HepG2 (cell line): Measurements from ENCODE around the gene ANKUB1. TPM values are rescaled to one million over a fixed set of nuclear protein-coding genes. Genes with fewer than 3 reads are reported as not detected.
A peak's percentile ranks its signal among the peaks of the same experiment; 100 is the strongest.

Source experiments
- ETV6 ChIP-seq: sonication (generic); formaldehyde crosslinking; conservative IDR thresholded peaks from 2 replicates; pipeline ENCODE4 v1.4.0; 2020; ENCODE audit warnings: missing genetic modification reagents
- FOXK1 ChIP-seq: sonication (generic); formaldehyde crosslinking; IDR thresholded peaks from 2 replicates; pipeline ENCODE4 v1.4.0; 2020; ENCODE audit warnings: low read depth, missing genetic modification reagents, borderline replicate concordance
- PAF1 ChIP-seq: IDR thresholded peaks from 2 replicates; pipeline ENCODE4 v1.6.1; 2016; ENCODE audit warnings: missing genetic modification reagents, missing compliant biosample characterization
- PHF5A ChIP-seq: IDR thresholded peaks from one replicate; pipeline ENCODE4 v1.6.1; 2018; ENCODE audit warnings: low read depth, missing genetic modification reagents; ENCODE audit not compliant: unreplicated experiment
- RBM22 ChIP-seq: fragments of 200-400 bp; formaldehyde crosslinking; optimal IDR thresholded peaks from 2 replicates; pipeline ENCODE3; 2017; ENCODE audit warnings: mild to moderate bottlenecking, low read length, moderate library complexity
- SALL2 ChIP-seq: sonication (generic); formaldehyde crosslinking; IDR thresholded peaks from 2 replicates; pipeline ENCODE4 v1.8.1; 2023; ENCODE audit warnings: mild to moderate bottlenecking, missing genetic modification reagents, inconsistent platforms
- SKI ChIP-seq: fragments of 450-650 bp; IDR thresholded peaks from one replicate; pipeline ENCODE4 v1.6.1; 2018; ENCODE audit warnings: mild to moderate bottlenecking; ENCODE audit not compliant: partially characterized antibody
- TMF1 ChIP-seq: sonication (generic); formaldehyde crosslinking; IDR thresholded peaks from 2 replicates; pipeline ENCODE4 v1.8.1; 2022; ENCODE audit warnings: low read depth, missing genetic modification reagents
- YEATS2 ChIP-seq: sonication (generic); formaldehyde crosslinking; IDR thresholded peaks from 2 replicates; pipeline ENCODE4 v1.4.0; 2020; ENCODE audit warnings: missing genetic modification reagents, borderline replicate concordance
- polyA plus RNA-seq, 8 experiments: library from polyadenylated mRNA; depleted of rRNA in 3 of 8; stranded (reverse) in 7 of 8; unstranded in 1 of 8; fragments of >200 nt; fragmentation: Illumina TruSeq in 4 of 8; extraction: Trizol in 4 of 8; gene quantifications; 2 replicates each; pipeline versions ENCODE4 v1.2.1 to v1.2.3, GENCODE V29; 2011 to 2016; ENCODE audit warnings: low read depth in 4 of 8, missing spikeins in 1 of 8, mixed read lengths in 1 of 8; ENCODE audit not compliant: insufficient read depth in 1 of 8
- total RNA-seq, 5 experiments: library from RNA; depleted of rRNA; stranded (reverse); fragments of >200 nt; fragmentation: Illumina TruSeq; extraction: Trizol; gene quantifications; 2 replicates each; pipeline ENCODE4 v1.2.3, GENCODE V29; 2016; ENCODE audit warnings: low read depth in 1 of 5
- TF ChIP-seq, protein P1 (sequence below): fragments of 450-650 bp; IDR thresholded peaks from 2 replicates; pipeline ENCODE4 v1.6.1; 2016
- TF ChIP-seq, protein P2 (sequence below), 2 experiments: fragments of 450-650 bp in 1 of 2; sonication (generic) in 1 of 2; formaldehyde crosslinking in 1 of 2; IDR thresholded peaks; 2 replicates each; pipeline versions ENCODE4 v1.6.1 to v1.8.0; 2016 to 2022; ENCODE audit warnings: antibody characterized with exemption in 1 of 2, mild to moderate bottlenecking in 1 of 2, missing genetic modification reagents in 1 of 2
- TF ChIP-seq, protein P3 (sequence below): fragments of 450-650 bp; IDR thresholded peaks from 2 replicates; pipeline ENCODE4 v1.6.1; 2017; ENCODE audit warnings: mild to moderate bottlenecking

Gene ANKUB1
- total and polyA plus RNA-seq, 2 of the 13 experiments (the other 11 are each of a cell fraction or from before 2014, with no cell fraction given) = not detected

DNA sequence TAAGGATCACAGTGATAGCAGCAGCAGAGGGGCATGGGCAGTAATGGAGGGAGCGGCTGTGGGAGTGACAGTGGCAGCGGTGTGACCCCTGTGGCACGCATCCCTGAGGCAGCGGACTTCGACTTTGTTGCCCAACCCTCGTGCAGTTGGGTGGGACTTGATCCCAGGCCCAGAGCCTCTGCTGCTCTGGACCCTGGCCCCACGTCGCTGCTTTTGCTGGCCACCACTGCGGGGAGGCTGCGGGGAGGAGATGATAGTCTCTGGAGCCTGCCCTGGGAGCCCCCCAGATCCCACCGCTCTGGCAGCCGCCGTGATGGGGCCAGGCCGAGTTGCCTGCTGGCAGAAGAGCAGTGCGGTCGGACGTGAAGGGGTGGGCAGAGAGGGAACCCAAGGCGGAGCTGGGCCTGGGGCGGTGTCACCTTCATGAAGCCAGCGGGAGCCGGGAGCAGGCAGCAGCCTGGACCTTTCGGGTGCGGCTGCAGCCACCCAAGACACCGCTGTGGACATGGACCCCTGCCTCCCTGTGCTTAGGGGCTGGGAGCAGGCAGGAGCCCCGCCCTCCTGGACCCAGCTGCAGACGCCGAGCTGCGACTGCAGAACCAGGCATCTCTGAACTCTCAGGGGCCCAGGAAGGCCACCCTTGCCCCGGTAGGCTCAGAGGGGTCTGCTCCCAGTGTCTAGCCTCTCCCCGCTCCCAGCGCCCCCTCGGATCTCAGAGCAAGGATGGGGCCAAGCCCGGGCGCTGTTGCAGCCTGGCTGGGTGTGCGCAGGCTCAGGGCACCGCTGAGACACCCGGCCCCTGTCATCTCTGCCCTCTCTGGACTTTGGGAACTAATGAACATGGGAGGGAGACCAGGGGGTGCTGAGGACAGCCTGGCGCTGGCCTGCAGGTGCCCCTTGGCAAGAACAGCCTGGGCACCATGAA lies 78.4 kb downstream of the ANKUB1 start (continued):
- TF ChIP-seq YEATS2 = no peak
- TF ChIP-seq, protein P1, sequence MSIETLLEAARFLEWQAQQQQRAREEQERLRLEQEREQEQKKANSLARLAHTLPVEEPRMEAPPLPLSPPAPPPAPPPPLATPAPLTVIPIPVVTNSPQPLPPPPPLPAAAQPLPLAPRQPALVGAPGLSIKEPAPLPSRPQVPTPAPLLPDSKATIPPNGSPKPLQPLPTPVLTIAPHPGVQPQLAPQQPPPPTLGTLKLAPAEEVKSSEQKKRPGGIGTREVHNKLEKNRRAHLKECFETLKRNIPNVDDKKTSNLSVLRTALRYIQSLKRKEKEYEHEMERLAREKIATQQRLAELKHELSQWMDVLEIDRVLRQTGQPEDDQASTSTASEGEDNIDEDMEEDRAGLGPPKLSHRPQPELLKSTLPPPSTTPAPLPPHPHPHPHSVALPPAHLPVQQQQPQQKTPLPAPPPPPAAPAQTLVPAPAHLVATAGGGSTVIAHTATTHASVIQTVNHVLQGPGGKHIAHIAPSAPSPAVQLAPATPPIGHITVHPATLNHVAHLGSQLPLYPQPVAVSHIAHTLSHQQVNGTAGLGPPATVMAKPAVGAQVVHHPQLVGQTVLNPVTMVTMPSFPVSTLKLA = no peak
- TF ChIP-seq RBM22 = no peak
- TF ChIP-seq ETV6 (CRISPR knock-in tag) = 0 out of 2 replicates have a peak, but pooled peaks have one; percentile 37
- no peak for TF ChIP-seq SKI
- no peak for TF ChIP-seq PAF1 (CRISPR knock-in tag)
- TF ChIP-seq PHF5A = no peak
- TF ChIP-seq, protein P2, sequence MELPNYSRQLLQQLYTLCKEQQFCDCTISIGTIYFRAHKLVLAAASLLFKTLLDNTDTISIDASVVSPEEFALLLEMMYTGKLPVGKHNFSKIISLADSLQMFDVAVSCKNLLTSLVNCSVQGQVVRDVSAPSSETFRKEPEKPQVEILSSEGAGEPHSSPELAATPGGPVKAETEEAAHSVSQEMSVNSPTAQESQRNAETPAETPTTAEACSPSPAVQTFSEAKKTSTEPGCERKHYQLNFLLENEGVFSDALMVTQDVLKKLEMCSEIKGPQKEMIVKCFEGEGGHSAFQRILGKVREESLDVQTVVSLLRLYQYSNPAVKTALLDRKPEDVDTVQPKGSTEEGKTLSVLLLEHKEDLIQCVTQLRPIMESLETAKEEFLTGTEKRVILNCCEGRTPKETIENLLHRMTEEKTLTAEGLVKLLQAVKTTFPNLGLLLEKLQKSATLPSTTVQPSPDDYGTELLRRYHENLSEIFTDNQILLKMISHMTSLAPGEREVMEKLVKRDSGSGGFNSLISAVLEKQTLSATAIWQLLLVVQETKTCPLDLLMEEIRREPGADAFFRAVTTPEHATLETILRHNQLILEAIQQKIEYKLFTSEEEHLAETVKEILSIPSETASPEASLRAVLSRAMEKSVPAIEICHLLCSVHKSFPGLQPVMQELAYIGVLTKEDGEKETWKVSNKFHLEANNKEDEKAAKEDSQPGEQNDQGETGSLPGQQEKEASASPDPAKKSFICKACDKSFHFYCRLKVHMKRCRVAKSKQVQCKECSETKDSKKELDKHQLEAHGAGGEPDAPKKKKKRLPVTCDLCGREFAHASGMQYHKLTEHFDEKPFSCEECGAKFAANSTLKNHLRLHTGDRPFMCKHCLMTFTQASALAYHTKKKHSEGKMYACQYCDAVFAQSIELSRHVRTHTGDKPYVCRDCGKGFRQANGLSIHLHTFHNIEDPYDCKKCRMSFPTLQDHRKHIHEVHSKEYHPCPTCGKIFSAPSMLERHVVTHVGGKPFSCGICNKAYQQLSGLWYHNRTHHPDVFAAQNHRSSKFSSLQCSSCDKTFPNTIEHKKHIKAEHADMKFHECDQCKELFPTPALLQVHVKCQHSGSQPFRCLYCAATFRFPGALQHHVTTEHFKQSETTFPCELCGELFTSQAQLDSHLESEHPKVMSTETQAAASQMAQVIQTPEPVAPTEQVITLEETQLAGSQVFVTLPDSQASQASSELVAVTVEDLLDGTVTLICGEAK (IDR thresholded peaks at IDR 0.05) = no peak
- TF ChIP-seq, protein P2 (CRISPR knock-in tag; IDR thresholded peaks at IDR 0.05) = no peak
- no peak for TF ChIP-seq SALL2 (CRISPR knock-in tag)
- TF ChIP-seq TMF1 (CRISPR knock-in tag) = no peak
- TF ChIP-seq, protein P3, sequence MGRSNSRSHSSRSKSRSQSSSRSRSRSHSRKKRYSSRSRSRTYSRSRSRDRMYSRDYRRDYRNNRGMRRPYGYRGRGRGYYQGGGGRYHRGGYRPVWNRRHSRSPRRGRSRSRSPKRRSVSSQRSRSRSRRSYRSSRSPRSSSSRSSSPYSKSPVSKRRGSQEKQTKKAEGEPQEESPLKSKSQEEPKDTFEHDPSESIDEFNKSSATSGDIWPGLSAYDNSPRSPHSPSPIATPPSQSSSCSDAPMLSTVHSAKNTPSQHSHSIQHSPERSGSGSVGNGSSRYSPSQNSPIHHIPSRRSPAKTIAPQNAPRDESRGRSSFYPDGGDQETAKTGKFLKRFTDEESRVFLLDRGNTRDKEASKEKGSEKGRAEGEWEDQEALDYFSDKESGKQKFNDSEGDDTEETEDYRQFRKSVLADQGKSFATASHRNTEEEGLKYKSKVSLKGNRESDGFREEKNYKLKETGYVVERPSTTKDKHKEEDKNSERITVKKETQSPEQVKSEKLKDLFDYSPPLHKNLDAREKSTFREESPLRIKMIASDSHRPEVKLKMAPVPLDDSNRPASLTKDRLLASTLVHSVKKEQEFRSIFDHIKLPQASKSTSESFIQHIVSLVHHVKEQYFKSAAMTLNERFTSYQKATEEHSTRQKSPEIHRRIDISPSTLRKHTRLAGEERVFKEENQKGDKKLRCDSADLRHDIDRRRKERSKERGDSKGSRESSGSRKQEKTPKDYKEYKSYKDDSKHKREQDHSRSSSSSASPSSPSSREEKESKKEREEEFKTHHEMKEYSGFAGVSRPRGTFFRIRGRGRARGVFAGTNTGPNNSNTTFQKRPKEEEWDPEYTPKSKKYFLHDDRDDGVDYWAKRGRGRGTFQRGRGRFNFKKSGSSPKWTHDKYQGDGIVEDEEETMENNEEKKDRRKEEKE = no peak
- TF ChIP-seq FOXK1 (CRISPR knock-in tag) = no peak
